ENCODE results near the gene INSL3.

INSL3 gene

GRCh38 chr19:17821190-17821589, at the start of gene INSL3:
Gene INSL3, minus strand, starts transcription at chr19:17821519. Its CDS starts 13 bp downstream, at chr19:17821506.
- DNase-seq (ENCODE audit: low spot score), result no peak

DNA sequence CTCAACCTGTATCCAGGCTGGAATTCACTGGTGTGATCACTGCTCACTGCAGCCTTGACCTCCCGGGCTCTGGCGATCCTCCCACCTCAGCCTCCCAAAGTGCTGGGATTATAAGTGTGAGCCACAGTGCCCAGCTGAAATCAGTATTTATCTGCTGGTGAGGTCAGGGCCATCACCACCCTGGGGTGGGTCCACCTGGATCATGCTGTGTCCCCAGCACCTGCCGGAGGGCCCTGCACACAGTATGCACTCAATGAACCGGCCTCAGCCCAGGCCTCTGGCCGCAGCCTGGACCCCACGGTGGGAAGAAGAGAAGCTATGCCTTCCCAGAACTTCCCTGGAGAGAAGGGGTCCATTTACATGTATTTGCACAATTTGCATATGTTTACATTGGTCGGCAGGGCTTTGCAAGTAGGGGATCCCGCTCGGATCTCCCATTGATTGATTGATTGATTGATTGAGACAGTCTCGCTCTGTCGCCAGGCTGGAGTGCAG, 47.8 kb upstream of the INSL3 start:
- DNase-seq (ENCODE audit: low spot score), result no peak

GRCh38 chr19:17868669-17869068, 47.4 kb upstream of the INSL3 start:
- no peak for DNase-seq (ENCODE audit: low spot score)

GRCh38 chr19:17866964-17867486, 45.7 kb upstream of the INSL3 start:
- DNase-seq (ENCODE audit: low spot score), result no peak

DNA sequence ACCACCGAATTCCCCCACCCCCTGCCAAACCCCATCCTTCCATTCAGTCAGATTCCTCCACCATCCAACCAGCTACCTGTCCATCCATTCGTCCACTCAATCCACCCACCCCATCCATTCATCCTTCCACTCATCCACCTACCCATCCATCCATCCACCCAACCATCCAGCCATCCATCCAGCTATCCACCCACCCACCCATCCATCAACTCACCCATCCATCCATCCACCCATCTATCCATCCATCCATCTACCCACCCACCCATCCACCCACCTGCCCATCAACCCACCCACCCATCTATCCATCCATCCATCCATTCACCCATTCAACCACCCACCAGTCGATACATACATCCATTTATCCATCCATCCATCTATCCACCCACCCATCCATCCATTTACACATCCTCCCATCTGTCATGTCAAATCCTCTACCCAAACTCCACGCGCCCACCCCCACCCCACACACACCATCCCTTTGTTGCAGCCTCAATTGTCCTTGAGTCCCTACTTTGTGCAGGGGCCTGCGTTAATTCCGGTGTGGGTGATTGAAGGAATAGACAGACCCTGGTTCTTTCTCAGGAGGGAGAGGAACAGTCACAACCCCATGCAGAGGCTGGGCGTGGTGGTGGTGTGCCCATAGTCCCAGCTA, 45.1 kb upstream of the INSL3 start:
- no peak for DNase-seq (ENCODE audit: low spot score)

- DNase-seq (ENCODE audit: low spot score), result peak; percentile 66
Observed at GRCh38 chr19:17865364-17866311, 44.3 kb upstream of the INSL3 start.

GRCh38 chr19:17863520-17864182, 42.3 kb upstream of the INSL3 start:
- no peak for DNase-seq (ENCODE audit: low spot score)

- DNase-seq (ENCODE audit: low spot score), result no peak
Observed at GRCh38 chr19:17862711-17863519, 41.6 kb upstream of the INSL3 start.

DNA sequence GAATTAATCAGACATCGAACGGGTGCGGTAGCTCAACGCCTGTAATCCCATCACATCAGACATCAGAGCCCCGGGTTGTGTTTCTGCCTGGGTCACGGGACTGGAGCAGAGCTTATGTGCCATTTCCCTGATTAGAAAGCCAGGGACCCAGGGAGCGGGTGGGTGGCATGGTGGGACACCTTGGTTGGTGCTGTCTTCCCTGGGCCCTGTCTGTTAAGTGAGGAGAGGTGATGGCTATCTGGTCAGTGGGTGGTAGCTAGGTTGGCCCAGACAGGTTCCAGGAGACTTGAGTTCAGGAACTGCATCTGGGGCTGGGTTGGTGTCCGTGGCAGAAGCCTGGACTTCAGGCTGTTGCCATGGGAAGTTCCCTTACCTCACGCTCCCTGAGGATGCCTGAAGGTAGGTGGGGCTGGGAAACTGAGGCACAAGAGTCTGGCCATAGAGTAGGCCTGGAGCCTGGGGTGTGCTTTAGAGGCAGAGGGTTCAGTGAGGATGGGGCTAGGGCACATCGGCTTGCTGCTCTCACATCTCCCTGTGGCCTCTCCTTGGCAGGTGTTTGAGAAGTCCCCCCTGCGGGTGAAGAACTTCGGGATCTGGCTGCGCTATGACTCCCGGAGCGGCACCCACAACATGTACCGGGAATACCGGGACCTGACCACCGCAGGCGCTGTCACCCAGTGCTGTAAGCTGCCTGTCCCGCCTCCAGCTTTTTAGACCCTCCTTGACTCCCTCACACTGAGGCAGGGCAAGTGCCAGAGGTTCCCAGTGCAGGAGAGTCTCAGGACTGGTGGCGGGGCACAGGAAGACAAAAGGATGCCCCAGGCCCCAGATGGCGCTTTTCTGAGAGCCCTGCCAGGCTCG, 40.5 kb upstream of the INSL3 start:
- no peak for DNase-seq (ENCODE audit: low spot score)

DNA sequence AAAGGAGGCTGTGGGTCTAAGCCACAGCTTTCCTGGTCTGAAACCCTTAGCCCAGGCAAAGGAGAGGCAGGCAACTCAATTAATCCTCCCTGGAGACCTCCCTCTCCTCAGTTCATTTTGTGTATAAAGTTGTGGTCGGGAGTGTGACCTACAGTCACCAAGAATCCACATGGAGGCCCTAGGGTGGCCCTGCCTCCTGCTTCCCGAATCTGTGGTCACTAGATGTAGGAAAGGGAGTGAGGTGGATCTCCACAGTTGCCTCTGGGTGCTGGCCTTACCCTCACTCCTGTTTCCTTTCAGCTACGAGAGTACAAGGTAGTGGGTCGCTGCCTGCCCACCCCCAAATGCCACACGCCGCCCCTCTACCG, 39.7 kb upstream of the INSL3 start:
- DNase-seq (ENCODE audit: low spot score), result no peak

GRCh38 chr19:17860331-17860992, 39.1 kb upstream of the INSL3 start:
- no peak for DNase-seq (ENCODE audit: low spot score)

GRCh38 chr19:17859533-17860330, 38.4 kb upstream of the INSL3 start, which contains the start of gene RPL18A:
Gene RPL18A, plus strand, starts transcription at chr19:17859910. Its CDS starts 47 bp downstream, at chr19:17859957.
- DNase-seq (ENCODE audit: low spot score), result peak; percentile 98

DNA sequence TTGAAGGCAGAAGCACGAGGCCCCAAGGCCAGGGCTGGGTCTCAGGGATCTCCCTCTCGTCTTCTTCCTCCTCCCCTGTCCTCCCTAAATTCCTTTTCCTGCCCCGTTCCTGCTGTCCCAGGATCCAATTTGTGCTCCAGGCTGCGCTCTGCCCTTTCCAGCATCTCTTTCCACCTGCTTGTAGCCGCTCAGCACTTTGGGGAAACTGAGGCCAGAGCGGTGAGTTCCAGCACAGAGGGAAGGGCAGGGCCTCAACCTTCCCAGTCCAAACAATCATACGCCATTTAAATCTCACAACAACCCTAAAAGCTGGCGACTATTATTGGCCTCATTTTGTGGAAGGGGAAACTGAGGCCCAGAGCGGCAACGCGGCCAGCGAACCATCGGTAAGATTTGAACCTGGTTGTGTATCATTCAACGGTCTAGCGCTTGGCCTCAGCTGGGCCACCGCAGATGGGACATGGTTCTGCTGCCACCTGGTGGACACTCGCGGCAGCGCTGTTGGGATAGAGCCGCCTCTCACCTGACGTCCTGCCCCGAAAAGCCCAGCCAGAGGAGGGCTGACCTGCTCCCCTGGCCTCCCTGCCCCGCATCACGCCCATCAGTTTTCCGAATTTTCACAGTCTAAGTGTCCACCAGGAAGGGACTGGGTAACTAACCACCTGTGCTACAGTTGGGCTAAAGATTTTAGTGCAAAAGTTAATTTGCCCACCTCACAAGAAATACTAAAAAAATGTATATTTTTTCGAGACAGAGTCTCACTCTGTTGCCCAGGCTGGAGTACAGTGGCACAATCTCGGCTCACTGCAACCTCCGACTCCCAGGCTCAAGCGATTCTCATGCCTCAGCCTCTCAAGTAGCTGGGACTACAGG, 34.2 kb upstream of the INSL3 start:
- peak; percentile 89 for DNase-seq (ENCODE audit: low spot score)

DNA sequence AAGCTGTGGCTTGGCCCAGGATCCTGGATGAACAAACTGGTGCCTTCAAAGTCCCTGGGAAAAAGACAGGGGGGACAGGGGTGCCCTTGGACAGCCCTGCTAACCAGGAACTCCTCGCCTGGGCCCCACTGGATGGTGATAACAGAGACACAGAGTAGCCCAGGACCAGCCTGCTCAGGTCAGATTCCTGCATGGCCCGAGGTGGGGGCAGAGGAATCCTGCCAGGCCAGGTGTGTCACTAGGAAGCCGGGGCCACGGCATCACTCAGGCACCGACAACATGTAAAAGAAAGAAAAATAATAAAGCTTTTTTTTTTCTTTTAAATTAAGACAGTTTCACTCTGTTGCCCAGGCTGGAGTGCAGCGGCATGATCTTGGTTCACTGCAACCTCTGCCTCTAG, 32.7 kb upstream of the INSL3 start:
- DNase-seq (ENCODE audit: low spot score), result no peak

DNA sequence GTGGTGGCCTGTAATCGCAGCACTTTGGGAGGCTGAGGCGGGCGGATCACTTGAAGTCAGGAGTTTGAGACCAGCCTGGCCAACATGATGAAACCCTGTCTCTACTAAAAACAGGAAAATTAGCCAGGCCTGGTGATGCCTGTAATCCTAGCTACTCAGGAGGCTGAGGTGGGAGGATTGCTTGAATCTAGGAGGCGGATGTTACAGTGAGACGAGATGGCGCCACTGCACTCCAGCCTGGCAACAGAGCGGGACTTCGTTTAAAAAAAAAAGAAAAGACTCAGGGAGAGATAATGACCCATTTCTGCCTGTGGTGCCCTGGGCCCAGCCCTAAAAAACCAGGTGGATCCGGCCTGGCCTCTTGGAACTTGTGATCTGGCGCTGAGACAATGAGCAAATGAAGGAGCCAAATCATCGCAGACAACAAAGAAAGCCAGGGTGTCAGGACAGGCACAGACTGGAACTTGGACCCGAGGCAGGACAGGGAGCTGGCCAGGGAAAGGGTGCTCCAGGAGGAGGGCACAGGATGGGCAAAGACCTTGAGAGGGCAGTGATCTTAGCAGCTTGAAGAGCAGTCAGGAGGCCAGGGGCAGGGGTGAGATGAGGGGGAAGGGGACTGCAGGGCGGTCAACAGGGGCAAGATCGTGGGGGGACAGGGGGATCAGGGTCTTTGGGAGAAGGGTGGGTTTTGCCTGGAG, 27.4 kb upstream of the INSL3 start:
- no peak for DNase-seq (ENCODE audit: low spot score)

DNA sequence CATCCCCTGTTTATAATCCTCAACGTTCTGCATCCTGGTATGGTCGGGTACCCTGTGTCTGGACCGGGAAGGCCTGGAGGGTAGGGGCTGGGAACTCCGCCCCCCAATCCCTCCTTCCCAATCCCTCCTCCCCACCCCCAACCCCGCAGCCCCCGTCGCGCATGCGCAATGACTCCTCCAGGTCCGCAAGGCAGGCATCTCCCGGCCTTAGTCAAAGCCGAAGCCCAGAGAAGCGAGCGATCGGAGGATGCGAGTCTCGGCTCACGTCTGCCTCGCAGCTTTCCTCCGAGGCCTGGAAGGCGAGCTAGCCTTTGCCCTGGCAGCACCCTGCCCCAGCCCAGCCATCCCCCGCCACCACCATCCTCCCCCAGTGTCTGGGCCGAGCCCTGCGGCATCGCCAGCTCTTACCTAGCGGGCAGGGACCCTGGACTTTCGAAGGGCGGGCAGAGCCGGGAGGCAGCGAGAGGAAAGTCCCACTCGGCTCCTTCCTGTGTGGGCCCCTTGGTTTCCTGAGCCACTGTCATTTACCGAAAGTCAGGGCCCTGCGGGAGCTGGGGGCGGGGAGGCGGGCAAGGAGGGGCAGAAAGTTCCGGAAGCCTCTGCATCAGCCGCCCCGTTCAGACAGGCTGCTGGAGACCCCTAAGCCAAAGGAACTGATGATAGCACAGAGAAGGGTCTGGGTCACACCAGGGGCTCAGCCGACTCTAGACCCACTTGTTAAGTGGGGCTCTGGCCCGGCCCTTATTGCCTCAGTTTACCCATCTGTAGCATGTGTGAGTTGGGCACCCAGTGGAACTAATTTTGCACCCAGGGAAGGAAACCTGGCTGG, 26.4 kb upstream of the INSL3 start, which contains the start of gene JAK3:
Gene JAK3, minus strand, starts transcription at position 445 of the 829 bp plus-strand sequence. CDS start 3,565 bp downstream, outside the sequence.
- no peak for DNase-seq (ENCODE audit: low spot score)
